Adipocyte (in vitro differentiated cells): Measurements from ENCODE around the gene CHAD.

Experiments
- DNase-seq: peaks from one replicate; pipeline ENCODE4 v3.0.0-alpha.2; 2015; ENCODE audit warnings: low read depth
- H3K27me3 ChIP-seq: replicated peaks from 2 replicates; pipeline ENCODE4 v1.7.0; 2013; ENCODE audit warnings: mild to moderate bottlenecking, low read length, moderate library complexity; ENCODE audit not compliant: control insufficient read depth, insufficient read depth
- H3K36me3 ChIP-seq: 2 replicates; pipeline ENCODE4 v1.7.0; 2013; ENCODE audit warnings: low read length, mild to moderate bottlenecking, moderate library complexity; ENCODE audit not compliant: control insufficient read depth, insufficient read depth, severe bottlenecking
- H3K4me1 ChIP-seq: 2 replicates; pipeline ENCODE4 v1.7.0; 2013; ENCODE audit warnings: mild to moderate bottlenecking, low read length, moderate library complexity; ENCODE audit not compliant: control insufficient read depth, insufficient read depth
- H3K4me3 ChIP-seq: 2 replicates; pipeline ENCODE4 v1.7.0; 2013; ENCODE audit warnings: mild to moderate bottlenecking, low read length, moderate library complexity
- H3K9ac ChIP-seq: 2 replicates; pipeline ENCODE4 v1.7.0; 2013; ENCODE audit warnings: mild to moderate bottlenecking, low read length, moderate library complexity
- H3K9me3 ChIP-seq: 2 replicates; pipeline ENCODE4 v1.7.0; 2013; ENCODE audit warnings: mild to moderate bottlenecking, low read length, moderate library complexity; ENCODE audit not compliant: control insufficient read depth

Gene CHAD

DNA sequence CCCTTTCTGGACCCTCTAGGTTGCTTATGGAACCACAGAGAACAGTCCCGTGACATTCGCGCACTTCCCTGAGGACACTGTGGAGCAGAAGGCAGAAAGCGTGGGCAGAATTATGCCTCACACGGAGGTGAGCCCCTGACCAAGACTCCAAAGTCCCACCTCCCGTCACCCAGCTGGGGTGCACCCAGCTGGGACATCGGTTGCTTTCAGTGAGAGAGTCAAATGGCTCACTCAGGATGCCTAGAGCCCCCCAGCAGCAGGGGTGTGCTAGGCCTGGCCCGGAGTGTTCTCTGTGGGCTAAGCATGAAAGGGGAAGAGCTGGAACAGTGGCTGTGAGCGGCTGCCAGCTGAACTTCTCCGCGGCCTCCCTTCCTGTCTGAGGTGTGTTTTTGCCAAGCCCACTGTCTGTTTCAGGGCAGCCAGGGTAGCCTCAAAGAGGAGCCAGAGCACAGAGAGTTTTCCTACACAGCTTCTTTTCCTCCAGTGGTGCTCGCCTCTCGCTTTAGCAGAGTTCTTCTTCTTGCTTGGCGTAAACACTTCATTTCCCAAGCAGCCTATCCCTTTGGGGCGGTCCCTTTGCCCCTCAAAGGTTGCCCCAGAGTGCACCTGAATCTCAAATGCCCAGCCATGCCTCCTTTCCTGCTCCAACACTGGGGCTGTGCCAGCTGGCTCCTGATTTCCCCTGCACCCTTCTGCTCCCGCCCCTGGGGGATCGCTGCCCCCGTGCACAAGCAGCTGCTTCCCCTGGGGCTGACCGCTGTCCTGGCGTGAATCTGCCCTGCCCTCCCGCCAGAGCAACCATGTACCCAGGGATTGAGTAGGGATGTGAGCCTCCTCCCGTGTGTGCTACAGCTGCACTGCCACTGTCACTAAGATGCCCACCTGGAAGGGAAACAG, 2.6 kb upstream of the CHAD start:
- peaks cover 5% of the 10 kb centered on the region for H3K4me1 ChIP-seq
- DNase-seq = no peak
- H3K9ac ChIP-seq = no peak overlapping the region
- peaks cover 12% of the 10 kb centered on the region for H3K27me3 ChIP-seq
- no peak overlapping the region for H3K4me3 ChIP-seq
- no peaks in the 10 kb centered on the region for H3K9me3 ChIP-seq
- peaks cover 55% of the 10 kb centered on the region for H3K36me3 ChIP-seq

DNA sequence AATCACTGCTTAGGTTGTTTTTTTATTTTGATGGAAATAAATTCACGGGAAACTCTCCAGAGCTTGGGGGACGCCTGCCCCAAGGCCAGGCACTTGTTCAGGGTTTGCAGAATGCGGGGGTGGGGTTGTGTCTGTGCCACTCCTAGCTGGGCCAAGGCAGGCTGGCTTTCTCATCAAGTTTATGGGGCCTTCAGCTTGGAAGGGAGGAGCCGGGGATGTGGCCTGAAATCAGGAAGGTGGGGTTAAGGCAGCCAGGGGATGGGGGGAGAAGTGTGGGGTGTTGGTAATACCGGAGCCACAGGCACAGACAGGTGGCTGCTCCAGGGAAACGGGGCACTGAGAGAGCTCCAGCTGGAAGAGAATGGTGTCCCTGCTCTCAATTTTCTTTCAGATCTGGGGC, 1.7 kb upstream of the CHAD start:
- Histone ChIP-seq H3K36me3 (peaks cover 56% of the 10 kb centered on the region), H3K4me3 (no peak overlapping the region), H3K9me3 (no peaks in the 10 kb centered on the region), H3K9ac (no peak overlapping the region), H3K27me3 (peaks cover 12% of the 10 kb centered on the region), H3K4me1 (peaks cover 5% of the 10 kb centered on the region)
- DNase-seq = no peak

DNA sequence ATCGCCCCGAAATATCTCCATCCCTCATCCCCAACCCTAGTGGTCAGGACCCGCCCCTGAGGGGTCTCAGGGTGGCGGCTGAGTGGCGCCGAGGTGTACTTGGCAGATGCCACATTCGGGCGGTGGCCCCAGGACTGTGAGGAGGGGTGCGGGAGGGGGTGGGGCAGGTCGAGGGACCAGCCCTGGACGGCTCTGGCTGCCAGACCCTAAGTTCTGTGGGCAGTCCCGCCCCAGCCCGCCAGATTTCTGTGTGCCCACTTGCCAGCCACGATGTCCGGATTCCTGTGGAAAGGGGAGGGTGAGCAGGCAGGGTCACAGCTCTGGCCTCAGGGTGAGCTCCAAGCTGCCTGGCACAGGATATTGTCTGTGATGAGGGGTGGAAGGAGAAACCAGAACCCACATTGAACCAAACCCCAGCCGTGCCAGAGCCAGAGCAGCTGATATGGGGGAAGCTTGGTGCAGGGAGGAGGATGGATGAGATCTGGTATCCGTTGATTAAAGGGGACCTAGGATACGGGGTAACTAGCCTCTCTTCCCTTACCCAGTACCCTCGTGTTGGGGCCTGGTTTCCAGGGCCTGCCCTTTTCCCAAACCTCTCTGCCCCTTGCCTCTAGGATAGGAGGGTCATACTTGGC, 1.1 kb upstream of the CHAD start:
- Histone ChIP-seq H3K27me3 (peaks cover 12% of the 10 kb centered on the region), H3K4me1 (peaks cover 5% of the 10 kb centered on the region), H3K9ac (no peak overlapping the region), H3K9me3 (no peaks in the 10 kb centered on the region), H3K4me3 (no peak overlapping the region), H3K36me3 (peaks cover 56% of the 10 kb centered on the region)
- DNase-seq = no peak

DNA sequence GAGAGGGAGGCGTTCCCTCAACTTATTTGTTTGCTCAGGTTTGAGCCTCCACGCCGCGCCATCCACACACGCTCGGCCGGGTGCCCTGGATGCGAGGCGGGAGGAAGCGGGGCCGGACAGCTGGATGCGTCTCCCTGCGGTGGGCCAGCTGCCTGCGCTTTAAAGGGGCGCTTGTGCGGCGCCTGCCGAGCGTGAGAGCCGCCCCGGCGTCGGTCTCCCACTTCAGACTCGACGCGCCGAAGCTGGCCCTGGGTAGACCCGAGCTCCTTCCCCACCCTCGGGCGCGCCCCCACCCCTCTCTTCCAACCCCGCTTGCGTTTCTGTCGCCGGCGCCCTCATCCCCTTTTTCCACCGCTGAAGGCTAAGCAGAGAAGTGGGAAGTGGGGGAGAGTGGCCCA, 527 bp upstream of the CHAD start:
- Histone ChIP-seq H3K9me3 (no peaks in the 10 kb centered on the region), H3K27me3 (peaks cover 12% of the 10 kb centered on the region), H3K9ac (no peak overlapping the region), H3K4me3 (no peak overlapping the region), H3K36me3 (peaks cover 55% of the 10 kb centered on the region), H3K4me1 (peaks cover 5% of the 10 kb centered on the region)
- peak; percentile 27 for DNase-seq

DNA sequence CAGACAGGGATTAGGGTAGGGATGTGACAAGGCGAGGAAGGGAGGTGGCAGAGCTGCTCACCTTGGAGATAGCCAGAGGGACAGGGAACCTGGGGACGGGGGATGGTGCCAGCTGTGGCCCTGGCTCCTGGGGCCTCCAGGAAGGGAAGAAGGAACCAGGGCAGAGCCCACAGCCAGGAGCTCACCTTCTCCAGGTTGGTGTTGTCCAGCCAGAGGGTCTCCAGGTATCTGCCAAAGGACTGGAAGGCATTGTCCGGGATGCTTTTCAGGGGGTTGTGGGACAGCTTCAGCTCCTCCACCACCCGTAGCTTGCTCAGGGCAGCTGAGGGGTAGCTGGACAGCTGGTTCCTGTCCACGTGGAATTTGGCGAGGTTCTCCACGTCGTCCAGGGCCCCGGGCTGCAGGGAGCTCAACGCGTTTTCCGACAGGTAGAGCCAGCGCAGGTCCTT, 801 bp downstream of the CHAD start:
- H3K4me3 ChIP-seq = no peak overlapping the region
- no peak for DNase-seq
- peaks cover 54% of the 10 kb centered on the region for H3K36me3 ChIP-seq
- H3K4me1 ChIP-seq = peaks cover 5% of the 10 kb centered on the region
- H3K9ac ChIP-seq = no peak overlapping the region
- peaks cover 12% of the 10 kb centered on the region for H3K27me3 ChIP-seq
- H3K9me3 ChIP-seq = no peaks in the 10 kb centered on the region

DNA sequence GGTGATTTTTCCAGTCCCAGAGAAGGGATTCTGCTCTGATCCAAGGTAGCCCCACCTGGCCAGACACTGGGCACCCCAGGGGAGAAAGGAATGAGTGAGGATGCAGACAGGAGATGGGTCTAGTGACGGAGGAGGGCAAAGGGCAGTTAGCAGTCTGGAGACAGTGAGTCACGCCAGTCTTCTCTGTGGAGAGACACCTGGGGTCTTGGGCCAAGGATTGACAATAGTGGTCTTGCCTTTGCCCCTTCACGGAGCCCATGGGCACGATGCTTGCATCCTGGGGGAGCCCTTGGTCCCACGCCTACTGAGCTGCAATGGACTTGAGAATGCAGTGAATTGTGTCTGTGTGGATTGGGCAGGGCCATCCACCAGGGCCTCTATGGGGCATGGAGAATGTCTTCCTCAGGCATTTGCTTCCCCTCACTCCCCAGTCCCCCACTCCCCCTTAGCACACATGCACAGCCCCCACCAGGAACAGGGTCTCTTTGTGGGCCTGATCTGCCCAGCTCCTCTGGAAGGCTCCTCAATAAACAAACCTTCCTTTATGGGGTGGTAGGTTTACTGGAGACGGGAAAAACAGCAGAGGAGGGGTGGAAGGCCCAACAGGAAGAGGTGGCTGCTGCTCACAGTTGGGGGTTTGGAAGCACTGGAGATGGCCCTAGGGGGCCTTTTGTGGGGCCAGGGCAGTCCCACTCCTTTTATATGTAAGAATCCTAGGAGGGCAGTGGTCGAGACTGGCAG, 1.4 kb downstream of the CHAD start:
- Histone ChIP-seq H3K4me1 (peaks cover 5% of the 10 kb centered on the region), H3K27me3 (peaks cover 12% of the 10 kb centered on the region), H3K4me3 (no peak overlapping the region), H3K36me3 (peaks cover 57% of the 10 kb centered on the region), H3K9ac (no peak overlapping the region), H3K9me3 (no peaks in the 10 kb centered on the region)
- no peak for DNase-seq

DNA sequence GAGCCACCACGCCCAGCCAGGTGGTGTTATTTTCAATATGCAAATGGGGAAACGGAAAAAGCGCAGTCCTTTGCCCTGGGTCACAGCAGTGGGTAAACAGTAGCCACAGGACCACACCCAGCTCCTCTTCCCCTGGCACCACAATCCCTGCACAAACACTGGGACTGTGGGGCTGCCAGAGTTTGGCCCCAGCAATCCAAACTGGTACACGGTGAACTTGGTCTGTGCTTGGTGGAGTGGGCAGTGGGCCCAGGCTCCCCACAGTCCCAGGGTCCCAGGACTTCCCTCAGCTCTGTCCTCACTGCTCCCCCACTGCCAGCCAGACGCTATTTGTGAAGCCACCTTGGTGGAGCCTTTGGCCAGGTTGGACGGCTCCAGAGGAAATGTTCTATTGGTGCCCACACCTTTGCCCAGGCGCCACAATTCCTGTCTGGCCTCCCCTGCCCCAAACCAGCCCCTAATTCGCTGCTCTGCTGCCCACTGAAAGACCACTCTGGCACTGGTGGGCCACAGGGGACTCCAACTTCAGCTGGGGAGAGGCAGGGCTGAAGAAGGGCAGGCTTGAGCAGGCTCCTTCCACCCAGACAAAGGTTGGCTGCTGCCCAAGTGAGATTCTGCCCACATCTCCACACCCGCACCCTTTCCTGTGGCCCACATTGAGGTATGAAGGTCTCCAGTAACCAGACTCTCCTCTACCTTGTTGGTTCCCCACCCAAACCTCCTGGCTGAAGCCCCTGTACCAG, 2.1 kb downstream of the CHAD start:
- peaks cover 5% of the 10 kb centered on the region for H3K4me1 ChIP-seq
- H3K4me3 ChIP-seq = no peak overlapping the region
- no peak overlapping the region for H3K9ac ChIP-seq
- DNase-seq = no peak
- H3K36me3 ChIP-seq = peaks cover 56% of the 10 kb centered on the region
- peaks cover 12% of the 10 kb centered on the region for H3K27me3 ChIP-seq
- no peaks in the 10 kb centered on the region for H3K9me3 ChIP-seq

DNA sequence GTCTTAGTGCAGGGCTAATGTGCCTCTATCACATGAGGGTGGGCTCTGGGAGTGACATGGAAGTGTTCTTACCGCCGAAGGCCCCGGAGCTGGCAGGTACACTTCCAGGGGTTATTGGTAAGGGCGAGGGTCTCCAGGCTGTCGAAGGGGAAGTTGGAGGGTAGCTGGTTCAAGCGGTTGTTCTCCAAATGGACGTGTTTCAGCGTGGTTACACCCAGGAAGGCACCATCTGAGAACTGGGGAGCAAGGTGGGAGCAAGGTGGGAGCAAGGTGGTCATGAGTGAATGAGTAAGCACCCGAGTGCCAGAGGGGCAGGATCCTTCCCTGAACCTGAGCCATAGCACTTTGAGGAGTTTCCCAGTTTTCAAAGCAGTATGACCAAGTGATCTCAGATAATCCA, 3.0 kb downstream of the CHAD start:
- Histone ChIP-seq H3K9me3 (no peaks in the 10 kb centered on the region), H3K36me3 (peaks cover 57% of the 10 kb centered on the region), H3K4me1 (peaks cover 5% of the 10 kb centered on the region), H3K9ac (no peak overlapping the region), H3K27me3 (peaks cover 12% of the 10 kb centered on the region), H3K4me3 (no peak overlapping the region)
- no peak for DNase-seq

DNA sequence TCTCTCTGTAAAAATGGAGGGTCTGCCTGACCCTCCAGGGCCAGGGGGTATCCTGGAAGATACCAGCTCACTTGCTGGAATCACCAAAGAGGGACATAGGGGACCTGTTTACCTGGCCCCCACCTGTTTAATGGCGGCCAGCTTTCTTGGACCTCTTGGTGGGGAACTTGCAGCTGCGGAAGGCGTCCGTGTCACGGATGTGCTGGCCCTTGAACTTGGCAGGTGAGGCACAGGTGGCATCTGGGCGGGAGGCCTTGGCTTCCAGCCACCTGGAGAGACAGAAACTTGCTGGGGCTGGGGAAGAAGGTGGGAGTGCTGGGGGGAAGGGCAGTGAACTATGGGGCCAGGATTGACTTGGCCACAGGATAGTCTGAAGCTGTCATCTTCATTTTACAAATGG, 3.5 kb downstream of the CHAD start:
- Histone ChIP-seq H3K27me3 (peaks cover 12% of the 10 kb centered on the region), H3K9me3 (no peaks in the 10 kb centered on the region), H3K9ac (no peak overlapping the region), H3K36me3 (peaks cover 61% of the 10 kb centered on the region), H3K4me1 (peaks cover 5% of the 10 kb centered on the region), H3K4me3 (no peak overlapping the region)
- DNase-seq = no peak

DNA sequence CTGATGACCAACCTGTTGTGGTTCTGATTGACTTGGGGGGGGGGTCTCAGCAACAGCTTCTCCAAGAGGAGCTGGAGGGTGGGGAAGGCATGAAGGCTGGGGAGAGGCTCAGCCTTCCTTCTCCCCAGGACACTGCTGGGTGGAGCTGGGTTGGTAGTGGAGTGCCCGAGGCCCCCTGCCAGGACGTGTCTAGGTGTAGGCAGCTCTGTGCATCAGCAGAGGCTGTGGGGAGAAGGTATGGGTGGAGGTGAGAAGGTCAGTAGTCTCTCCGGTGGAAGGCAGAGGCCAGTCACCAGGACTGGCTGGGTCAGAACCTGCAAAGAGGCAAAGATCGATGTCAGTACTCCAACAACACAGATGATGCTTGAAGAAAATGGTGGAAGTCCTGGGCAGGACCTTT, 3.9 kb downstream of the CHAD start:
- Histone ChIP-seq H3K36me3 (peaks cover 62% of the 10 kb centered on the region), H3K9ac (no peak overlapping the region), H3K27me3 (peaks cover 12% of the 10 kb centered on the region), H3K4me3 (no peak overlapping the region), H3K9me3 (no peaks in the 10 kb centered on the region), H3K4me1 (peaks cover 5% of the 10 kb centered on the region)
- DNase-seq = no peak
